ENCODE measurements around the gene ST6GALNAC6.

GRCh38 chr9:127943731-127944144 lies 44.3 kb upstream of the ST6GALNAC6 start:
- TF ChIP-seq CTCF (IDR thresholded peaks at IDR 0.05; ENCODE audit: poor library complexity, severe bottlenecking): peak; percentile 74
- TF ChIP-seq RAD21 (conservative IDR thresholded peaks at IDR 0.05): peak; percentile 67
- TF ChIP-seq MXI1 (conservative IDR thresholded peaks at IDR 0.05; ENCODE audit: poor library complexity, severe bottlenecking): no peak
- no peak for TF ChIP-seq EZH2 (IDR thresholded peaks at IDR 0.05; ENCODE audit: borderline replicate concordance, insufficient read depth, low read length, poor library complexity, severe bottlenecking)
- no peak for TF ChIP-seq POLR2AphosphoS5 (IDR thresholded peaks at IDR 0.05)

Measured in neural cell (in vitro differentiated cells).